HG03159 (cell line): ENCODE measurements around the gene SOX8.

Experiments used
- ATAC-seq: cut with Tn5 transposase; IDR thresholded peaks from one replicate; pipeline ENCODE4 v1.9.1; 2021; ENCODE audit warnings: mild to moderate bottlenecking, moderate library complexity; ENCODE audit not compliant: unreplicated experiment

SOX8 gene

DNA sequence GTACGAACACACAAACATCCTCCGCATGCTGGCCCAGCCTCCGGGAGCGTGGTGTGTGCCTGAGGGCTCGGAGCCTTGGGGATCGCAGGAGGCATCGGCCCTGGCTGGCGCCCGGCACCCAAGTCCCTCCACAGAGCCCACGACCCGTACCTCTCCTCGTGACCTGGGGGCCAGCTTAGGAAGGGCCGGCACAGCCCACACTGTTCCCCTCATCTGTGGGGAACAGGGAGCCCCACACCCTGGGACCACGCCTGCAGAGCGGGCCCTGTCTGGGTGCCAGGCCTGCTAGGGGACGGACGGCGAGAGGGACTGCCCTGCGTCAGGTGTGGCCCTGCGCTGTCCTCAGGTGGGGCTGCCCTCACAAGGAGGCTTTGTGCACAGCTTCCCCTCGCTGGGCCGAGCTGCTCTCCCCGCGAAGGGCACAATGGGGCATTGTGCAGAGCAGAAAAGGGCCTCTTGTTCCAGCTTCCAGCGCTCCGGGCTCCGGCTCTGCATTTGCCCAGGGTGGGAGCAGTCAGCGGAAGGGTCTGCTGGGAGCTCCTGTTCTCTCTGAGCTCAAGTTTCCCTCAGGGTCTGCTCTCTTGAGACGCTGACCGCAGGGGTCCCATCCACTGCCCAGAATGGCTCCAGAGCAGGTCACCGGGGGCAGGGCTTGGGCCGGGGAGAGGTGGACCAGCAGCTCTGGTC is 9.1 kb upstream of the SOX8 start:
- no peak for ATAC-seq

GRCh38 chr16:973366-973765 is 8.2 kb upstream of the SOX8 start:
- ATAC-seq = no peak

DNA sequence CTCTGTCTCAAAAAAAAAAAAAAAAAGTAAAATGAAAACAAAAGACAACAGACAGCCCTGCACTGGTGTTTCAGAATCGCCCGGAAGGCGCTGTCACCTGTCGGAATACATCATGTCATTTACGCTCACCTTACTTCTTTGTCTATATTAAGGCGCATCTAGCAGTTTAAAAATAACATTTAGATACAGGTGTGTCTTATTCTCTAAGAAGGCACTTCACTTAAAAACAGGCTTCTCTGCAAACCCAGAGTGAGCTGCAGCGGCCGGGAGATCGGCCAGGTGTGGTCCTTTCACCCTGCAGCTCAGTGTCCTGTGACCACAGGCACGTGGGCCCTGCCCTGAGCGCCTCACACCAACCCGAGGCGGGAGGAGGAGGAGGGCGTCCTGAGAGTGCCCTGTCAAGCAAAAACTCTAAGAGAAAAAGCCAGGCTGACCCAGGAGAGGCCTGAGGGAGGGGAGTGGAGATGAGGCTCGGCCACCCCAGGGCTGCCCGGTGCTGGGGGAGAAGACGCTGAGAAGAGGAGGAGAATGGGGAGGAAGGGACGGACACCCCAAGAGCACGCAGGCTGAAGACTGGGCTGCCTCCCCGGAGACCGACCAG is 7.5 kb upstream of the SOX8 start:
- ATAC-seq = no peak

DNA sequence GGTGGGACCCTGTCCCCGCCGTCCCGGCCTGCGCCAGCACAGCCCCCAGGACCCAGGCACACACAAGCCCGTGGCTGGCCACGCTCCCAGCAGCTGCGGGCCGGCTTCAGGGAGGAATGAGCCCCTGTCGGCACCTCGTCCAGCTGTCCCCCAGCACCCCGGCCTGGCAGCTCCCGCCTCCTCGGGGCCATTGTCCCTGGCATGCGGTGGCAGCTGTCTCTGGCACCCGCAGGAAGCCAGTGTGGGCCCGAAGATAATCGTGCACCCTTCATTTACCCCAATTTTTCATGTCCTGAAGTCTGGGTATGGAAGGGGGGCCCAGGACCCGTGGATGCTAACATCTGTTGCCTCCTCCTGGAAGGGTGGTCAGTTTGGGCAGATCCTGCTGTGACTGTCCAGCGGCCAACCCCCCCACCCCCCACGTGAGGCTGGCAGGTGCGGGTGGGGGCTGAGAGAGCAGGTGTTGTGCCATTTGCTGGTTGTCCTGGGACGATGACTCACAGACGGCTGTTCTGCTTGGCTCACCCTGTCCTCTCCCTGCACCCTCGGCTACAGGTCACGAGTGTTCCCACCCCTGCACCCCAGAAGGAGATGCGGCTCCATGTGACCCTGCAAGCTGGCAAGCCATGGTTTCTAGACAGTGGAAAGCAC is 6.8 kb upstream of the SOX8 start:
- no peak for ATAC-seq

- no peak for ATAC-seq
Measured at GRCh38 chr16:975291-975690, 6.3 kb upstream of the SOX8 start.

GRCh38 chr16:976389-976931 is 5.1 kb upstream of the SOX8 start:
- ATAC-seq = no peak

DNA sequence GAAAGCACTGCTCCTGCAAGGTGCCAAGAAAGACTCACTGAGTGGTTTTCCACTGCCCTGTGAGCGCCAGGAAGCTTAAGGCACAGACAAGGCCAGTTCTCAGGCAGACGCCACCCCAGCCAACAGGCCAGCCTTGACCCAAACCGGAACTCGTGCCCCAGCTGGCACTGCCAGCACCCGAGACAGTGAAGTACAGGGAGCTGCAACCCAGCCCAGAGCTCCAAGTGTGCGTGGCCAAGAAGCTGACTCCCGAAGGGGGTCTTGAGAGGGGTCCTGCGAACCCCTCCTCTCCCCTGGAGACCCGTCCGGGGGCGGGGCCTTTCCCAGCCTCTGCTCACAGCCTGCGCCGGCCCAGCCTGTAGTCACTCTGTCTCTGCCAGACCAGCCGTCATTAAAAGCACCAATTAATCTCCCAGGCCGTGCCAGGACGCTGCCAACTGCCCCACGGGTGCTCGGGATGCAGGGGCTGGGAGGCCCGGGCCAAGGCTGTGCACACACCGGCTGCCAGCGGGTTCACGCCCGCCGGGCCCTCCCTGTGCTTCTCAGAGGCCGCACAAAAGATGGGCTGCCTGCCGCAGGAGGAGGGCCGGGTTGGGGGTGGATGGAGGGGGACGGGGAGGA is 4.4 kb upstream of the SOX8 start:
- no peak for ATAC-seq

DNA sequence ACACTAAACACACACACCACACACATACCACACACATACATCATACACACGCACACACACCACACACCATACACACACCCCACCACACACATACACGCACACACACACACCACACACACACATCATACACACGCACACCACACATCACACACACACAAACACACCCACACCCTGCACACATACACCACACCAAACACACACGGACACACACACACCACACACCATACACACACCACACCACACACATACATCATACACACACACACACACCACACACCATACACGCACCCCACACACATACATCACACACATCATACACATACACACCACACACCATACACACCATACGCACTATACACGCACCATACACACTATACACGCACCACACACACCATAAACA is 3.7 kb upstream of the SOX8 start:
- no peak for ATAC-seq

DNA sequence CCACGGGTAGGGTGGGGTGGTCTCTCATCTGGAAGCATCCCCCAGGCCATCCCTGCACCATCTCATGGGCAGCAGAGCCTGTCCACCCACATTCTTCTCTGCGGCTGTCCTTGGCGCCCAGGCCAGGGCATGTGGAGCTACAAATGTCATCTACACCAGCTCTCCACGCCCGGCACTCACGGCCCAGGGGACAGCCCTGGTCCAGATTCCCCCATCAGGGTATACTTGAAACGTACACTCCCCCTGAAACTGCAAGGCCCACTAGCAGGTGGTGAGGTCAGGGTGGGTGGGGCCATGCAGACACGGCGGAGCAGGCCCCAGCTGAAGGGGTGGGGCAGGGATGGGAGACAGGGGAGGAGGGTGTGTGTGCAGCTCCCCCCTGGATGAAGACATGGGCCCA is 3.2 kb upstream of the SOX8 start:
- ATAC-seq = no peak

DNA sequence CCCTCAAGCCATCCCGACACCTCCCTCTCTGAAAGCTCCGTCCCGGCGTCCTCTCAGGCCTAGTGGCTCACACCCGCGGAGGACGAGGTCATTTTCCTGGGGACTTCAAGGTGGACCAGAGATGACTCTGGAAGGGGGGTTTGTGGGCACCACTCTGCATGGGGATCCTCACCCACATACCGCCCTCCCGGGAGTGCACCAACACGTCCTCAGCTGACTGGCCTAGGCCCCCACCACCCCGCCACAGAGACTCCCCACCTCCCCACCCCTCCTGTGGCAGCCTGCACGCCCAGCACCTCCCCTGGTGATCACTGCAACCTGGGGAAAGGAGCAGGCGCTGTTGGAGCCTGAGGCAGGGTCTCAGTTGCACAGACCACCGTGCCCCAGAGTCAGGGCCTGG is 2.4 kb upstream of the SOX8 start:
- no peak for ATAC-seq

DNA sequence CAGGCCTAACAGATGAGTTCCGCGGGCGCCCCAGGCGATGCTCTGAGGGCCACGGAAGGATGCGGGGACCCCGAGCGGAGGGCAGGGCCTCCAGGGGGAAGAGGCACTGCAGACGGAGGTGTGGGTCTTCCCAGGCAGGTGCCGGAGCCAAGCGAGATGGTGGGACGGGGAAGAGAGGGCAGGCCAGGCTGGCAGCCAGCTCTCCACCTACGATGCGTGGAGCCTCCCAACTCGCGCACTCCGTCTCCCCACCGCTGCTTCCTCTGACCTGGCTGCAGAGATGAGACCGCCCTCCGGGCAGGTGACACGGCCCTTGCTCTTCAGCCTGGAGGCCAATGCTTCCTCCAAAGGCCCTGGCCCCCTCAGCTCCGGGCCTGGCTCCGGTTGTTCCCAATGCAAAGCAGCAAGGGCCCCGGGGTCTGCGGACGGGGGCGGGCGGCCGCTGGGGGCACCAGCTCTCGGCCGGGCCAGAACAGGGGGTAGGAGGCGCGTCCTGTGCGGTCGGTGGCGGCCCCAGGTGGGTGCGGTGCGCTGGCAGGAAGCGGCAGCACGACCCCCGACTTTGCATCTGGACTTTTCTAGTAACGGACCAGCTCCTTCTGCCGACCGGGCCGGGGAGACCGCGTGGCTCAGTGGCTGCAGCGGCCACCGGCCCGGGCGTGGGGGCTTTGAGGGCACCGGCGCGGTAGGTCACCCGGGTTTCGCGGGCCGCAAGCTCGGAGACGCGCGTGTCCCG is 1.5 kb upstream of the SOX8 start:
- ATAC-seq = no peak

DNA sequence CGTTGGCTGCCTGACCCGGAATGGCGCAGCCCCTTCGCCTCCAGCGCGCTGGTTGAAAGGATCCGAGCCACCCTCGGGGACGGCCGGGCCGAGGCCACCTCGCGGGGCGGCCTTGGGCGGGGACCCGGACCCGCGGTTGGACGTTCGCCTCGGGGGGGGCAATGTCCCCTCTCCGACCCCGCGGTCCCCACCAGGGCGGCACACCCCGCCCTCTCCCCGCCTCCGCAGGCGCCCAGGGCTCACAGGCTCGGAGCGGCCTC is 1.0 kb upstream of the SOX8 start:
- ATAC-seq = no peak

GRCh38 chr16:982145-983043 is 824 bp downstream of the SOX8 start:
- ATAC-seq = no peak

- ATAC-seq = no peak
Measured at GRCh38 chr16:983044-984030, 1.8 kb downstream of the SOX8 start.

- ATAC-seq = no peak
Measured at GRCh38 chr16:984121-984694, 2.6 kb downstream of the SOX8 start.

DNA sequence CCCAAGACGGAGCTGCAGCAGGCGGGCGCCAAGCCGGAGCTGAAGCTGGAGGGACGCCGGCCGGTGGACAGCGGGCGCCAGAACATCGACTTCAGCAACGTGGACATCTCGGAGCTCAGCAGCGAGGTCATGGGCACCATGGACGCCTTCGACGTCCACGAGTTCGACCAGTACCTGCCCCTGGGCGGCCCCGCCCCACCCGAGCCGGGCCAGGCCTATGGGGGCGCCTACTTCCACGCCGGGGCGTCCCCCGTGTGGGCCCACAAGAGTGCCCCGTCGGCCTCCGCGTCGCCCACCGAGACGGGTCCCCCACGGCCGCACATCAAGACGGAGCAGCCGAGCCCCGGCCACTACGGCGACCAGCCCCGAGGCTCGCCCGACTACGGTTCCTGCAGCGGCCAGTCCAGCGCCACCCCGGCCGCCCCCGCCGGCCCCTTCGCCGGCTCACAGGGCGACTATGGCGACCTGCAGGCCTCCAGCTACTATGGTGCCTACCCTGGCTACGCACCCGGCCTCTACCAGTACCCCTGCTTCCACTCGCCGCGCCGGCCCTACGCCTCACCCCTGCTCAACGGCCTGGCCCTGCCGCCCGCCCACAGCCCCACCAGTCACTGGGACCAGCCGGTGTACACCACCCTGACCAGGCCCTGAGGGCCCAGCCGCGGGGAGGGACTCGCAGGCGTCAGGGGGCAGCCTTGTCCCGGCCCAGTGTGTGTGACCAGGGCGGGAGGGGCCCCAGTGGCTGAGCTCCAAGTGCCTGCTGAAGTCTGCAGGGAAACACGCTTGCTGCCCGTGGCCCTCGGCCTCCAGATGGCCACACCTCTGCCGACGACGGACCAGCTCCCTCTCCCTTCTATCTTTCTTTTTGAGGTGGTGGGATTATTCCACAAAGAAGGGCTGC is 3.4 kb downstream of the SOX8 start:
- no peak for ATAC-seq

DNA sequence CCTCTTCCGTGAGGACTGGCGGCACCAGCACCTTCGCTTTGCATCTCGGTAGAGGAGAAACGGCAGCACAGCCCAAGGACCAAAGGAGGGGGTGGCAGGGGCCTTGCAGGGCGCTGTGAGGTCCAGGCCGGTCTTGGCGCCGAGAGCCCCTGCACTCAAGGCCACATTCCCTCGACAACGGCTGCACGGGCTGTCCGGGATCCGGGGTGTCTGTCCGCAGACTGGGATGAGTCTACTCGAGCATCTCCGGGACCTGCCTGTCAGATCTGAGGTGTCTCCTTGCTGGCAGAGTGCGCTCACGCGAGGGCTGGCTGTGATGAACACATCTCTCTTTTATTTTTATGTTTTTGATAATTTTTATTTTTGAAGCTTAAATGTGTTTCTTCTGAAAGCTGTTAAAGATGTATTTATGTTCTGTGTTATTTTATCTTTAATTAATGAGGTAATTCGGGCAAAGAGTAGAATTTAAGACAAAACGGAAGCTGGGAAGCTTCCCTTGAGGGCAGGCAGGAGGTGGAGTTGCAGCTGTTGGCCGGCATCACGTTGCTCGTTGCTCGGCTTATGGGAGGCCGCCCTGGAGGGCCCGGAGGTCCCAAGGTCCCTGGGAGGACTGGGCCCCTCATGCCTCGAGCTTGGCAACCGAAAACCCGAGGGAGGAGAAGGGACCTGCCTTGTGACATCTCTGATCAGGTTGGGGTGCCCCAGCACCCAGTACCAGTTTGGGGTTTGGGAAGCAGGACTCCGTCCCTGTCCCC is 4.3 kb downstream of the SOX8 start:
- no peak for ATAC-seq
